Caco-2 (cell line): ENCODE results near the gene BMPR1B. TPM values are rescaled to one million over a fixed set of nuclear protein-coding genes. Genes with fewer than 3 reads are reported as not detected.

Experiments used
- BruUV-seq: library from RNA; stranded (reverse); fragments of 400-500 nt; replicated peaks from 2 replicates; lab custom pipeline; 2021; lab: Mats Ljungman, UMichigan
- CTCF ChIA-PET: fragments of 300-600 bp; sonication (Branson Sonifier 250); formaldehyde crosslinking; loops from one replicate; lab custom pipeline; 2022; ENCODE audit warnings: antibody characterized with exemption; lab: Charles Lee
- POLR2A ChIA-PET: fragments of 300-600 bp; sonication (Branson Sonifier 250); formaldehyde crosslinking; loops from one replicate; lab custom pipeline; 2022; ENCODE audit warnings: antibody characterized with exemption; lab: Charles Lee
- DNase-seq, 2 experiments: peaks; one replicate each; pipeline versions ENCODE4 v3.0.0 to v3.0.0-alpha.2; 2020 to 2022
- H3K27me3 ChIP-seq: replicated peaks from 2 replicates; pipeline ENCODE4 v1.6.0; 2011; ENCODE audit warnings: low read length; ENCODE audit not compliant: control insufficient read depth, insufficient read depth
- H3K36me3 ChIP-seq: 2 replicates; pipeline ENCODE4 v1.5.1; 2011; ENCODE audit warnings: low read length; ENCODE audit not compliant: control insufficient read depth, insufficient read depth
- H3K4me1 ChIP-seq: fragments of 250-450 bp; sonication (Bioruptor Pico); 2 replicates; pipeline ENCODE4 v1.5.1; 2020; ENCODE audit warnings: mild to moderate bottlenecking
- H3K4me3 ChIP-seq: 2 replicates; pipeline ENCODE4 v1.5.1; 2011; ENCODE audit warnings: low read depth, mild to moderate bottlenecking, control low read depth, low read length
- H3K9me3 ChIP-seq: fragments of 250-450 bp; sonication (Bioruptor Pico); 2 replicates; pipeline ENCODE4 v1.5.1; 2020; ENCODE audit warnings: mild to moderate bottlenecking, moderate library complexity
- H3K27ac Mint-ChIP-seq: one replicate; pipeline ENCODE4 v1.8.0; 2022; ENCODE audit warnings: mixed read lengths; ENCODE audit not compliant: unreplicated experiment
- H3K27me3 Mint-ChIP-seq: one replicate; pipeline ENCODE4 v1.8.0; 2022; ENCODE audit warnings: mixed read lengths; ENCODE audit not compliant: insufficient read depth, unreplicated experiment
- H3K36me3 Mint-ChIP-seq: one replicate; pipeline ENCODE4 v1.8.0; 2022; ENCODE audit warnings: mild to moderate bottlenecking, mixed read lengths; ENCODE audit not compliant: insufficient read depth, unreplicated experiment
- H3K4me1 Mint-ChIP-seq: one replicate; pipeline ENCODE4 v1.8.0; 2022; ENCODE audit warnings: low read depth, mixed read lengths; ENCODE audit not compliant: unreplicated experiment
- H3K4me3 Mint-ChIP-seq: one replicate; pipeline ENCODE4 v1.8.0; 2022; ENCODE audit warnings: mild to moderate bottlenecking, moderate library complexity, mixed read lengths; ENCODE audit not compliant: unreplicated experiment
- H3K9me3 Mint-ChIP-seq: one replicate; pipeline ENCODE4 v1.8.0; 2022; ENCODE audit warnings: mixed read lengths; ENCODE audit not compliant: unreplicated experiment
- intact Hi-C: fragments of 100-400 bp; cut with micrococcal nuclease; formaldehyde crosslinking; loops from one replicate; pipeline ENCODE4 v1.10.0; 2022; ENCODE audit not compliant: unreplicated experiment
- total RNA-seq: library from RNA; stranded (reverse); gene quantifications from 2 replicates; pipeline ENCODE4 v1.2.3, GENCODE V29; 2022
- TF ChIP-seq, protein P1 (sequence below), 2 experiments: fragments of 200-600 bp in 1 of 2; IDR thresholded peaks; 1 replicate in 1 of 2; 2 replicates in 1 of 2; pipeline versions ENCODE4 v1.5.1 to v1.8.0; 2011 to 2022; ENCODE audit warnings: antibody characterized with exemption in 1 of 2, control low read depth in 1 of 2, inconsistent platforms in 1 of 2, low read depth in 1 of 2, low read length in 1 of 2, mild to moderate bottlenecking in 1 of 2, moderate library complexity in 1 of 2; ENCODE audit not compliant: insufficient read depth in 1 of 2, severe bottlenecking in 1 of 2, unreplicated experiment in 1 of 2

Gene BMPR1B
- total RNA-seq, 1 experiment from 2014 or later = 8.7 TPM

DNA sequence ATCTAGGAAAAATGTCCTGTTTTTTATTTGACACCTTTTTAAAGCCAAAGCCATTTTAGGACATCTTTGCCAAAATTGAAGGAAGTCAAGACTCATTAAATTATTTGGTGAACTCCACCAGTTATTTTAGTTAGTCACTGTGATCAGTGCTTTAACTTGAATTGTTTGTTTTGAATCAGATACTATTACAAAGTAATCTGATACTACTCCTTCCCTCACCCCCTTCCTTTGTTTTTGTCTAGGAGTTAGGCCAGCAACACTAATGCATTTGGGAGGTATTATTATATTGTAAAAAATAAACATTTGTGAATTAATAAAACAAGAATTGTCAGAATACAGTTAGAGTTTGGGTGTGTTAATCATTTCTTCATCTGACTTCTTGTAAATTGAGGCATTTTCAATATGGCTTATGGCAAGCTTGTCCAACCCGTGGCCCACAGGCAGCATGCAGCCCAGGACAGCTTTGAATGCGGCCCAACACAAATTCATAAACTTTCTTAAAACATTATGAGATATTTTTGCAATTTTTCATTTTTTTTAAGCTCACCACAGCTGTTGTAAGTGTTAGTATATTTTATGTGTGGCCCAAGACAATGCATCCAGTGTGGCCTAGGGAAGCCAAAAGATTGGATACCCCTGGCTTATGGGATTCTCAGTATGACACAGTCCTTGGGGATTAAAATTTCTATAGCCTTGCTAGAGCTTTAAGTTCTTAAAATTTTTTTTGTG lies 182.2 kb downstream of the BMPR1B start:
- H3K4me1 Mint-ChIP-seq = no peaks in the 10 kb centered on the region
- H3K9me3 ChIP-seq = no peaks in the 10 kb centered on the region
- H3K4me3 ChIP-seq = no peak overlapping the region
- no peaks in the 10 kb centered on the region for H3K4me1 ChIP-seq
- no peaks in the 10 kb centered on the region for H3K36me3 Mint-ChIP-seq
- H3K4me3 Mint-ChIP-seq = no peak overlapping the region
- TF ChIP-seq, protein P1, sequence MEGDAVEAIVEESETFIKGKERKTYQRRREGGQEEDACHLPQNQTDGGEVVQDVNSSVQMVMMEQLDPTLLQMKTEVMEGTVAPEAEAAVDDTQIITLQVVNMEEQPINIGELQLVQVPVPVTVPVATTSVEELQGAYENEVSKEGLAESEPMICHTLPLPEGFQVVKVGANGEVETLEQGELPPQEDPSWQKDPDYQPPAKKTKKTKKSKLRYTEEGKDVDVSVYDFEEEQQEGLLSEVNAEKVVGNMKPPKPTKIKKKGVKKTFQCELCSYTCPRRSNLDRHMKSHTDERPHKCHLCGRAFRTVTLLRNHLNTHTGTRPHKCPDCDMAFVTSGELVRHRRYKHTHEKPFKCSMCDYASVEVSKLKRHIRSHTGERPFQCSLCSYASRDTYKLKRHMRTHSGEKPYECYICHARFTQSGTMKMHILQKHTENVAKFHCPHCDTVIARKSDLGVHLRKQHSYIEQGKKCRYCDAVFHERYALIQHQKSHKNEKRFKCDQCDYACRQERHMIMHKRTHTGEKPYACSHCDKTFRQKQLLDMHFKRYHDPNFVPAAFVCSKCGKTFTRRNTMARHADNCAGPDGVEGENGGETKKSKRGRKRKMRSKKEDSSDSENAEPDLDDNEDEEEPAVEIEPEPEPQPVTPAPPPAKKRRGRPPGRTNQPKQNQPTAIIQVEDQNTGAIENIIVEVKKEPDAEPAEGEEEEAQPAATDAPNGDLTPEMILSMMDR (IDR thresholded peaks at IDR 0.05; ENCODE audit: insufficient read depth in 1 of 2, low read depth in 1 of 2, low read length in 1 of 2, severe bottlenecking in 1 of 2, unreplicated experiment in 1 of 2) = no peak
- ChIA-PET CTCF (no interaction called here), POLR2A (interaction anchor here (0.5 kb wide), 1 partner anchor 117 kb away, joined by 5 read pairs; no protein-coding TSS in a partner anchor)
- intact Hi-C loops = no loop called here
- no peak overlapping the region for H3K27ac Mint-ChIP-seq
- H3K36me3 ChIP-seq = no peaks in the 10 kb centered on the region
- no peak for DNase-seq
- no peaks in the 10 kb centered on the region for H3K27me3 ChIP-seq
- H3K9me3 Mint-ChIP-seq = no peaks in the 10 kb centered on the region
- no TSS peak for BruUV-seq
- H3K27me3 Mint-ChIP-seq = no peaks in the 10 kb centered on the region

DNA sequence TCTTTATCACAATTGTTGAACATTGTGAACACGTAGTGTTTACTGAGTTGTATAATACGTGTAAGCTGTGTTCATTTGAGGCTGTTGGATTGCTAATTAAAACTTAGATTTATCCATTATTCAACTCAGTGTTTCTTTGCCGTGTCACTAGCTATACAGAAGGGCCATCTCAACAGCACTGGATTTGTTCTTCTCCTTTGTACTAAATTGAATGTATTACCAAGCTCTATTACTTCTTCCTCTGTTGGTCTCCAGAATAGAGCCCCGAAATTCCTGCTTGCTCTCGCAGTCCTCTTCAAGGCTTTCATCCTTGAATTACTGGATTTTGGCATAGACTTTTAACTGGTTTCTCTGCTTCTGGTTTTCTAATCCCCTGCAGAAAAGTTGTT lies 182.8 kb downstream of the BMPR1B start:
- H3K9me3 Mint-ChIP-seq = no peaks in the 10 kb centered on the region
- no peaks in the 10 kb centered on the region for H3K4me1 Mint-ChIP-seq
- no peaks in the 10 kb centered on the region for H3K27me3 Mint-ChIP-seq
- Histone ChIP-seq H3K9me3 (no peaks in the 10 kb centered on the region), H3K4me1 (no peaks in the 10 kb centered on the region), H3K36me3 (no peaks in the 10 kb centered on the region), H3K4me3 (no peak overlapping the region), H3K27me3 (no peaks in the 10 kb centered on the region)
- ChIA-PET POLR2A (interaction anchor here (0.5 kb wide), 1 partner anchor 117 kb away, joined by 5 read pairs; no protein-coding TSS in a partner anchor), CTCF (no interaction called here)
- intact Hi-C loops = no loop called here
- H3K27ac Mint-ChIP-seq = no peak overlapping the region
- DNase-seq = no peak
- BruUV-seq = no TSS peak
- no peak overlapping the region for H3K4me3 Mint-ChIP-seq
- TF ChIP-seq, protein P1 (IDR thresholded peaks at IDR 0.05; ENCODE audit: insufficient read depth in 1 of 2, low read depth in 1 of 2, low read length in 1 of 2, severe bottlenecking in 1 of 2, unreplicated experiment in 1 of 2) = no peak
- no peaks in the 10 kb centered on the region for H3K36me3 Mint-ChIP-seq

DNA sequence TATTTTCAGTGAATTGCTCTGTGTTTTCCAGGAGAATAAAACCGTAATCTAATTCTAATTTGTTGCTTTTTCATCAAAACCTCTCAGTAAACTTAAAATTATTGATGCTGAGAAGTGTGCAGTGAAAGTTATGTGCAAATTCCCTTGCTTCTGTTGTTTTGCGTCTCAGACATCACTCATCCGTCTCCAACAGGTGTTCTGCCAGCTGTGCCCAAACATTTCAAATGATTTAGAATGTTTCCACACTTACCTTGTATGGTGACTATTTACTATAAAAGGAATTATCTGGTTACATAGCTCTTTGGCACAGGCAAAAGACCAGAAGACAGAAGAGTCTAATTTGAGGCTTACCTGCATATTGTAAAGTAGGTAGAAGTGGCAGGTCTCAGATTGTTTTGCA lies 184.0 kb downstream of the BMPR1B start:
- DNase-seq = no peak
- Mint-ChIP-seq H3K9me3 (no peaks in the 10 kb centered on the region), H3K27me3 (no peaks in the 10 kb centered on the region), H3K4me1 (no peaks in the 10 kb centered on the region), H3K36me3 (no peaks in the 10 kb centered on the region), H3K4me3 (no peak overlapping the region), H3K27ac (no peak overlapping the region)
- Histone ChIP-seq H3K4me3 (no peak overlapping the region), H3K4me1 (no peaks in the 10 kb centered on the region), H3K27me3 (no peaks in the 10 kb centered on the region), H3K9me3 (no peaks in the 10 kb centered on the region), H3K36me3 (no peaks in the 10 kb centered on the region)
- CTCF ChIA-PET = no interaction called here
- TF ChIP-seq, protein P1 (IDR thresholded peaks at IDR 0.05; ENCODE audit: insufficient read depth in 1 of 2, low read depth in 1 of 2, low read length in 1 of 2, severe bottlenecking in 1 of 2, unreplicated experiment in 1 of 2) = no peak
- intact Hi-C loops = no loop called here
- BruUV-seq = no TSS peak
- POLR2A ChIA-PET = no interaction called here
